GM12878 (cell line): ENCODE data around the gene NOM1. TPM values are rescaled to one million over a fixed set of nuclear protein-coding genes. Genes with fewer than 3 reads are reported as not detected.

Experiments used
- ATAC-seq: fragments of 200-7000 bp; cut with Tn5 transposase; 3 replicates; pipeline ENCODE4 v1.9.1; 2020; ENCODE audit warnings: mild to moderate bottlenecking, moderate library complexity
- BruUV-seq: library from RNA; stranded (reverse); fragments of 400-500 nt; replicated peaks from 2 replicates; lab custom pipeline; 2021; lab: Mats Ljungman, UMichigan
- CTCF ChIA-PET: fragments of 300-600 bp; sonication (Branson Sonifier 250); formaldehyde crosslinking; extraction: SDS; loops from one replicate; lab custom pipeline; 2021; ENCODE audit warnings: inconsistent platforms; lab: Yijun Ruan, JAX
- POLR2A ChIA-PET: fragments of 350-600 bp; formaldehyde crosslinking; extraction: SDS; loops from one replicate; lab custom pipeline; 2021; ENCODE audit warnings: inconsistent platforms; lab: Charles Lee
- RAD21 ChIA-PET: fragments of 300-600 bp; sonication (Branson Sonifier 250); formaldehyde crosslinking; loops from one replicate; lab custom pipeline; 2023; ENCODE audit warnings: antibody characterized with exemption; ENCODE audit not compliant: unreplicated experiment; lab: Charles Lee
- SMC1A ChIA-PET: fragments of 300-600 bp; sonication (Branson Sonifier 250); formaldehyde crosslinking; loops from one replicate; lab custom pipeline; 2023; ENCODE audit not compliant: unreplicated experiment, uncharacterized antibody; lab: Charles Lee
- DNase-seq: peaks from one replicate; pipeline ENCODE4 v3.0.0-alpha.2; 2011; ENCODE audit warnings: low read depth, low spot score
- FAIRE-seq: peaks from 3 replicates; lab custom pipeline; 2011; peaks lifted over from hg19 to GRCh38; lab: Jason Lieb, UNC
- H2AFZ ChIP-seq: 2 replicates; pipeline ENCODE4 v1.6.0; 2011; ENCODE audit warnings: low read depth, low read length, control low read depth; ENCODE audit not compliant: control insufficient read depth
- H3K27ac ChIP-seq: 2 replicates; pipeline ENCODE4 v1.5.1; 2011; ENCODE audit warnings: control low read depth; ENCODE audit not compliant: control insufficient read depth, insufficient read depth
- H3K27me3 ChIP-seq, 2 experiments: replicated peaks in 1 of 2; 2 replicates each; pipeline versions ENCODE4 v1.6.0 to v1.6.1; 2011; ENCODE audit warnings: low read length in 1 of 2; ENCODE audit not compliant: control insufficient read depth in 2 of 2, insufficient read depth in 2 of 2
- H3K36me3 ChIP-seq, 2 experiments: 2 replicates each; pipeline ENCODE4 v1.5.1; 2011; ENCODE audit warnings: low read length in 1 of 2; ENCODE audit not compliant: control insufficient read depth in 2 of 2, insufficient read depth in 2 of 2
- H3K4me1 ChIP-seq: 2 replicates; pipeline ENCODE4 v1.6.1; 2011; ENCODE audit warnings: mild to moderate bottlenecking, low read length, moderate library complexity, mixed read lengths; ENCODE audit not compliant: control insufficient read depth, insufficient read depth
- H3K4me2 ChIP-seq: 2 replicates; pipeline ENCODE4 v1.6.0; 2011; ENCODE audit warnings: control low read depth; ENCODE audit not compliant: control insufficient read depth, insufficient read depth
- H3K4me3 ChIP-seq: fragments of 200-600 bp; sonication (generic); 2 replicates; pipeline ENCODE4 v1.5.1; 2016
- H3K79me2 ChIP-seq: 2 replicates; pipeline ENCODE4 v1.6.0; 2011; ENCODE audit warnings: low read length; ENCODE audit not compliant: control insufficient read depth, insufficient read depth
- H3K9ac ChIP-seq: 2 replicates; pipeline ENCODE4 v1.8.0; 2011; ENCODE audit warnings: low read length, control low read depth, mixed read lengths; ENCODE audit not compliant: control insufficient read depth, insufficient read depth
- H3K9me3 ChIP-seq: replicated peaks from 3 replicates; pipeline ENCODE4 v1.5.1; 2011; ENCODE audit warnings: mild to moderate bottlenecking, low read length; ENCODE audit not compliant: control insufficient read depth, insufficient read depth
- H4K20me1 ChIP-seq: 2 replicates; pipeline ENCODE4 v1.6.0; 2011; ENCODE audit not compliant: control insufficient read depth, insufficient read depth
- CEBPB ChIP-seq, 2 experiments: fragments of 150-350 bp in 1 of 2; IDR thresholded peaks; 2 replicates each; pipeline ENCODE4 v1.6.1; 2012 to 2014; ENCODE audit warnings: low read depth in 2 of 2, low read length in 2 of 2, borderline replicate concordance in 1 of 2, inconsistent platforms in 1 of 2
- CHD1 ChIP-seq: IDR thresholded peaks from 2 replicates; pipeline ENCODE4 v1.6.1; 2012; ENCODE audit warnings: low read depth, low read length, improper control_type of control experiment
- ELK1 ChIP-seq: IDR thresholded peaks from 2 replicates; pipeline ENCODE4 v1.6.1; 2012; ENCODE audit warnings: low read depth, low read length, improper control_type of control experiment
- FOXK2 ChIP-seq: fragments of 450-650 bp; IDR thresholded peaks from 2 replicates; pipeline ENCODE4 v1.6.1; 2017; ENCODE audit warnings: mild to moderate bottlenecking, moderate library complexity
- GATAD2B ChIP-seq: fragments of 450-650 bp; conservative IDR thresholded peaks from 2 replicates; pipeline ENCODE4 v1.6.1; 2017; ENCODE audit warnings: low read depth, mild to moderate bottlenecking, moderate library complexity
- IRF4 ChIP-seq: IDR thresholded peaks from 2 replicates; pipeline ENCODE4 v1.6.1; 2011; ENCODE audit warnings: low read depth, low read length
- MEF2B ChIP-seq: fragments of 450-650 bp; IDR thresholded peaks from 2 replicates; pipeline ENCODE4 v1.6.1; 2018; ENCODE audit warnings: mild to moderate bottlenecking, moderate library complexity; ENCODE audit not compliant: partially characterized antibody, poor library complexity, severe bottlenecking
- NFIC ChIP-seq: IDR thresholded peaks from 2 replicates; pipeline ENCODE4 v1.6.1; 2012; ENCODE audit warnings: low read depth, mild to moderate bottlenecking, inconsistent platforms, low read length, moderate library complexity
- NR2C2 ChIP-seq: IDR thresholded peaks from 2 replicates; pipeline ENCODE4 v1.6.1; 2011; ENCODE audit warnings: borderline replicate concordance, low read depth; ENCODE audit not compliant: control insufficient read depth, insufficient read length
- POLR2A ChIP-seq: IDR thresholded peaks from 2 replicates; pipeline ENCODE4 v1.6.1; 2011; ENCODE audit warnings: low read depth, mild to moderate bottlenecking, low read length
- SMAD1 ChIP-seq: fragments of 450-650 bp; IDR thresholded peaks from 2 replicates; pipeline ENCODE4 v1.6.1; 2018; ENCODE audit warnings: mild to moderate bottlenecking, low read depth; ENCODE audit not compliant: partially characterized antibody
- STAT3 ChIP-seq: IDR thresholded peaks from 2 replicates; pipeline ENCODE4 v1.6.1; 2011; ENCODE audit warnings: low read depth, low read length, improper control_type of control experiment
- SUPT20H ChIP-seq: IDR thresholded peaks from 2 replicates; pipeline ENCODE4 v1.6.1; 2011; ENCODE audit warnings: low read depth, mild to moderate bottlenecking, low read length, moderate library complexity, borderline replicate concordance; ENCODE audit not compliant: control insufficient read depth
- SUZ12 ChIP-seq: fragments of 200-600 bp; sonication (generic); IDR thresholded peaks from one replicate; pipeline ENCODE4 v1.6.1; 2018; ENCODE audit warnings: antibody characterized with exemption, mild to moderate bottlenecking; ENCODE audit not compliant: unreplicated experiment
- TAF1 ChIP-seq: IDR thresholded peaks from 2 replicates; pipeline ENCODE4 v1.6.1; 2011; ENCODE audit warnings: mild to moderate bottlenecking, low read depth, low read length, borderline replicate concordance
- ZBTB33 ChIP-seq: fragments of 450-650 bp; IDR thresholded peaks from 2 replicates; pipeline ENCODE4 v1.6.1; 2017; ENCODE audit warnings: mild to moderate bottlenecking
- ZBTB4 ChIP-seq: fragments of 450-650 bp; formaldehyde crosslinking; IDR thresholded peaks from 2 replicates; pipeline ENCODE4 v1.4.0; 2022; ENCODE audit warnings: mild to moderate bottlenecking, moderate library complexity
- ZNF24 ChIP-seq: fragments of 450-650 bp; IDR thresholded peaks from 2 replicates; pipeline ENCODE4 v1.6.1; 2017; ENCODE audit warnings: antibody characterized with exemption, mild to moderate bottlenecking
- ZNF622 ChIP-seq: fragments of 450-650 bp; IDR thresholded peaks from 2 replicates; pipeline ENCODE4 v1.6.1; 2017; ENCODE audit warnings: mild to moderate bottlenecking, inconsistent platforms
- WGBS: methylation state at CpG from one replicate; pipeline ENCODE4 v1.1.6; 2016; ENCODE audit warnings: low lambda C conversion rate; ENCODE audit not compliant: insufficient replicate concordance, insufficient coverage; ENCODE audit errors: missing lambda C conversion rate; 5-methylcytosine and 5-hydroxymethylcytosine counted together
- in situ Hi-C: fragments of 300-500 bp; cut with MboI; formaldehyde crosslinking; loops from 9 replicates; pipeline ENCODE4 v1.14.3; 2018; ENCODE audit warnings: mixed read lengths
- intact Hi-C: fragments of 100-400 bp; cut with micrococcal nuclease; formaldehyde crosslinking; loops from one replicate; pipeline ENCODE4 v1.14.2; 2022; ENCODE audit not compliant: unreplicated experiment
- polyA plus RNA-seq, 11 experiments: library from polyadenylated mRNA; depleted of rRNA in 4 of 11; unstranded in 6 of 11; stranded (reverse) in 5 of 11; fragments of >200 nt; fragmentation: Nextera tagmentation in 4 of 11; fragmentation: Illumina TruSeq in 1 of 11; extraction: Ambion mirVana in 4 of 11; extraction: Trizol in 1 of 11; gene quantifications; 1 replicate in 1 of 11; 2 replicates in 10 of 11; pipeline versions ENCODE4 v1.2.1 to v1.2.3, GENCODE V29; 2011 to 2016; ENCODE audit warnings: inconsistent platforms in 2 of 11, missing spikeins in 2 of 11, low read depth in 1 of 11
- total RNA-seq, 4 experiments: library from RNA; depleted of rRNA in 3 of 4; stranded (reverse); fragments of >200 nt in 3 of 4; fragmentation: Illumina TruSeq in 1 of 4; extraction: Trizol in 1 of 4; gene quantifications; 2 replicates each; pipeline versions ENCODE4 v1.2.1 to v1.2.3, GENCODE V29; 2013 to 2021

The NOM1 gene
- total and polyA plus RNA-seq, 10 of the 15 experiments (the other 5 are each of a cell fraction or from before 2014, with no cell fraction given) = 2.9 to 21.3 (median 17.8) TPM

DNA sequence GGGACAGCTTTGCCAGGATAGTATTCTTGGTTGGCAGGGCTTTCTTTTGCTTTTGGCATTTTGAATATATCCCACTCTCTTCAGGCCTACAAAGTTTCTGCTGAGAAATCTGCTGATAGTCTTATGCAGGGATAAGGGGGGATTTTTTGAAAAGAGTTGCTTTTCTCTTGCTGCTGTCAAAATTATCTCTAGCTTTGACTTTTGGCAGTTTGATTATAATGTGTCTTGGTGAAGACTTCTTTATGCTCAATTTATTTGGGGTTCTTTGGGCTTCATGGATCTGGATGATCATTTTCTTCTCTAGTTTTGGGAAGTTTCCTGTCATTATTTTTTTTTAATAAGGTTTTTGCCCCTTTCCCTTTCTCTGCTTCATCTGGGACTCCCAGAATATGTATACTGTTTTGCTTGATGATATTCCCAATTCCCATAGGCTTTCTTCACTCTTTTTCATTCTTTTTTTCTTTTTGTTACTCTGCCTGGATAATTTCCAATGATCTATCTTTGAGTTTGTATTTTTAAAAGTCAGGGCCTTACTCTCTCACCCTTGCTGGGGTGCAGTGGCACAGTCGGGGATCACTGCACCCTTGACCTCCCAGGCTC is 29.6 kb downstream of the NOM1 start (continued):
- no peak for TF ChIP-seq IRF4

DNA sequence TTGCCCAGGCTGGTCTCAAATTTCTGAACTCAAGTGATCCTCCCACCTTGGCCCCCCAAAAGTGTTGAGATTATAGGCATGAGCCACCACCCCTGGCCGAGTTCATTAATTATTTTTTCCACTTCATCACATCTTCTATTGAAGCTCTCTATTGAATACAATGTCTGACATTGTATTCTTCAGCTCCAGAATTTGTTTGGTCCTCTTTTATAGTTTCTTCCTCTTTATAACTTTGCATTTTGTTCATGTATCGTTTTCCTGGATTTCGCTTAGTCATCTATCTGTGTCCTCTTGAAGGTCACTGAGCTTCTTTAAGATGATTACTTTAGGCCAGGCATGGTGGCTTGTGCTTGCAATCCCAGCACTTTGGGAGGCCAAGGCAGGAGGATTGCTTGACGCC is 30.2 kb downstream of the NOM1 start:
- ChIA-PET CTCF (no interaction called here), POLR2A (no interaction called here), RAD21 (no interaction called here), SMC1A (no interaction called here)
- H3K9ac ChIP-seq = no peak overlapping the region
- no peaks in the 10 kb centered on the region for H3K4me1 ChIP-seq
- no peak overlapping the region for H2AFZ ChIP-seq
- H3K4me2 ChIP-seq = no peak overlapping the region
- 80% methylated on average over 4 of the region's 4 CpGs for WGBS
- in situ Hi-C loops = no loop called here
- intact Hi-C loops = no loop called here
- no peaks in the 10 kb centered on the region for H3K79me2 ChIP-seq
- H3K4me3 ChIP-seq = no peak overlapping the region
- no TSS peak for BruUV-seq
- H3K27me3 ChIP-seq = no peaks in the 10 kb centered on the region
- no peaks in the 10 kb centered on the region; the same call in 1 of the 3 replicates for H3K9me3 ChIP-seq
- no peak for FAIRE-seq
- no peak for DNase-seq
- TF ChIP-seq FOXK2 (no peak), CHD1 (no peak), SUPT20H (no peak), GATAD2B (no peak), SUZ12 (no peak), NR2C2 (no peak), ZNF24 (no peak), TAF1 (no peak), ZNF622 (no peak), CEBPB (IDR thresholded peaks at IDR 0.05; ENCODE audit: borderline replicate concordance in 1 of 2, low read depth in 2 of 2, low read length in 2 of 2) (no peak), ZBTB4 (CRISPR knock-in tag) (no peak), ZBTB33 (no peak), MEF2B (no peak), ELK1 (no peak), STAT3 (no peak), NFIC (no peak), SMAD1 (no peak), POLR2A (no peak)
- no peaks in the 10 kb centered on the region for H4K20me1 ChIP-seq
- no peaks in the 10 kb centered on the region for H3K36me3 ChIP-seq
- H3K27ac ChIP-seq = no peak overlapping the region
- no peak for ATAC-seq
